Stimulated activated CD8-positive, alpha-beta memory T cell treated with anti-CD3 and anti-CD28 coated beads, Interleukin-12 subunit alpha, Interleukin-12 subunit beta, amount 100 ng/mL, for 1 hour (primary cell): ENCODE measurements around the gene SPDEF.

ENCODE experiments used
- DNase-seq: peaks from one replicate; pipeline ENCODE4 v3.0.0-alpha.2; 2020; ENCODE audit warnings: low read depth

Gene SPDEF

GRCh38 chr6:34562861-34563512 lies 6.9 kb upstream of the SPDEF start:
- no peak for DNase-seq

- DNase-seq: no peak
These were observed 6.2 kb upstream of the SPDEF start for GRCh38 chr6:34562350-34562749.

- DNase-seq: no peak
These were observed 5.0 kb upstream of the SPDEF start for GRCh38 chr6:34561227-34561530.

GRCh38 chr6:34560366-34561226 lies 4.5 kb upstream of the SPDEF start:
- no peak for DNase-seq

- DNase-seq: no peak
These were observed 3.7 kb upstream of the SPDEF start for GRCh38 chr6:34559651-34560365.

- DNase-seq: no peak
These were observed 2.1 kb upstream of the SPDEF start for GRCh38 chr6:34558172-34558714.

DNA sequence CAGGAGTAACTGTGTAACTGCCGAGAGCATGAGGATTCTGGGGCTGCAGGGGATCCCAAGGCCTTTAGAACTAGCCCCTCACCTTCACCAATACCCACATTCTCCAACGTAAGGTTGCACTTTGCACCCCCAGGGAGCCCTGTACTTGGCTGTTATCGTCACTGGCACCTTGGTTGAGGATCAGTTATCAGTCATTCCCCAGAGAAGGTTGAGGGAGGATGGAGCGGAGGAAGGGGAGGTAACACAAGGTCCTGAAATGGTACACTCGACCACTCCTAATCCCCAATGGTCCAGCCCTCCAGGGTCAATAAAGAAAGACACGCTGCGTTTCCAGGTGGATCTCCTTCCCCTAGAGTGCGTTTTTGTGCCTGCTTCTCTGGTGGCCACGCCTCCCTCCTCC lies 1.1 kb upstream of the SPDEF start:
- no peak for DNase-seq

DNA sequence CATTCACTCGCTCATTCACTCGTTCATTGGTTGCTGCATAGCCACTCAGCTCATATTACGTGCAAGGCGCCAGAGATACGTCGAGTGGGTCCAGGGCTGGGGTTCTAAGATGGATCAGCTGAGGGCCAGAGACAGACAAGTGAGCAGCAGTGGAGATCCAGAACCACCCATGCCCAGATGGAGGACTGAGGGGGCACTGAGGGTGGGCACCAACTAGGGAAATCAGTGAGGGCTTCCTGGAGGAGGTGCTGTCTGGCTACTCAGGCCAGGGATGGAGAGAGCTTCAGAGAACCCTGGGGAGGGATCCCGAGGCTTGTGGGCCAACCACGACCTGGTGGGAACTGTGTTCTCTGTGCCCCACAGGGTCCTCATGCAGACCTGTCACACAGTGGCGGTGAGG lies 364 bp upstream of the SPDEF start:
- no peak for DNase-seq

DNA sequence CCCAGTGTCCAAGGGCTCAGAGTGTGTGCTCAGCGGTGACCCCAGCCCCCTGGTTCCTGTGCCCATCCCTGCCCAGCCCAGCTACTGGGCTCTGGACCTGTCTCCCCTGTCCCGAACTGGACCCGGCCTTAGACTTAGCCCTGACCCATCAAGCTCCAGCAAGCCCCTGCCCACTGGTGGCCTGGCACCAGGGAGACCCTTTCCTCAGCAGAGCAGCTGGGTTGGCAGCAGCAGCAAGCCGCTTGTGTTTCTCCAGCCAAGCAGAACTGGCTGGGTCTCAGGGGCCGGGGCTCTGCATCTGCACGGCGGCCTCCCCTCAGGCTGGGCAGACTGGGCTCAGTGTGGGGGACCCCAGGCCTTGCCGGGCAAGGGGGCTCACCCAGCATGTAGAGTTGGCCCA lies 801 bp downstream of the SPDEF start:
- DNase-seq: no peak

DNA sequence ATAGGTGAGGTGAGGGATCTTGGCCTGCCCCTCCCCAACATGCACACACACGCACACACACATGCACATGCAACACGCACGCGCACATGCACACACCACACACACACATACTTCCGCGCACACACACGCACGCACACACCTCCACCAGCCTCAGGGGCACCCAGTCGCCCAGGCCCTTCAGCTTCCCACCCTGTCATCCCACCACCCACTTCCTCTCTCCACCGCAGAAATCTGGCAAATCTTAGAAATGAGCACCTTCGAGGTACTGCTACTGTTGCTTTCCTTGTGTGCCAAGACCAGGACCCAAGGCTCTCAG lies 1.2 kb downstream of the SPDEF start:
- no peak for DNase-seq

- DNase-seq: no peak
These were observed 1.7 kb downstream of the SPDEF start for GRCh38 chr6:34554291-34555006.

- no peak for DNase-seq
These were observed 2.4 kb downstream of the SPDEF start for GRCh38 chr6:34553750-34554149.

- no peak for DNase-seq
These were observed 3.0 kb downstream of the SPDEF start for GRCh38 chr6:34553146-34553545.

- no peak for DNase-seq
These were observed 3.5 kb downstream of the SPDEF start for GRCh38 chr6:34552620-34553019.

- no peak for DNase-seq
These were observed 4.4 kb downstream of the SPDEF start for GRCh38 chr6:34551720-34552119.

GRCh38 chr6:34549804-34550202 lies 6.3 kb downstream of the SPDEF start:
- no peak for DNase-seq

GRCh38 chr6:34549026-34549803 lies 6.9 kb downstream of the SPDEF start:
- DNase-seq: no peak

- DNase-seq: no peak
These were observed 8.2 kb downstream of the SPDEF start for GRCh38 chr6:34547701-34548644.

GRCh38 chr6:34546551-34547321 lies 9.4 kb downstream of the SPDEF start:
- DNase-seq: no peak
